Activated naive CD8-positive, alpha-beta T cell treated with anti-CD3 and anti-CD28 coated beads, Interleukin-2, amount 50 U/mL, for 24 hours (primary cell): ENCODE data around the gene ZDBF2.
"Not testable (repeated sequence)": the region's sequence is repeated elsewhere in the genome, so short reads cannot be mapped to it uniquely, and the experiment has no call there.

Experiments used
- ATAC-seq: fragments of 150-1000 bp; cut with Tn5 transposase; one replicate; pipeline ENCODE4 v1.10.0; 2021
- DNase-seq: peaks from one replicate; pipeline ENCODE4 v3.0.0; 2021
- H3K27ac Mint-ChIP-seq: one replicate; pipeline ENCODE4 v1.8.0; 2021; ENCODE audit warnings: mild to moderate bottlenecking, mixed read lengths
- H3K27me3 Mint-ChIP-seq: one replicate; pipeline ENCODE4 v1.8.0; 2021; ENCODE audit warnings: mixed read lengths
- H3K36me3 Mint-ChIP-seq: one replicate; pipeline ENCODE4 v1.8.0; 2021; ENCODE audit warnings: low read depth, mixed read lengths
- H3K4me1 Mint-ChIP-seq: one replicate; pipeline ENCODE4 v1.8.0; 2021; ENCODE audit warnings: mixed read lengths
- H3K4me3 Mint-ChIP-seq: one replicate; pipeline ENCODE4 v1.8.0; 2021; ENCODE audit warnings: mild to moderate bottlenecking, moderate library complexity, mixed read lengths
- H3K9me3 Mint-ChIP-seq: one replicate; pipeline ENCODE4 v1.8.0; 2021; ENCODE audit warnings: mixed read lengths

Gene ZDBF2

GRCh38 chr2:206274434-206275311, at the start of gene ZDBF2:
TSS of gene ZDBF2 (plus strand) at chr2:206274663. CDS start at chr2:206281850, 7,187 bp downstream.
- H3K4me1 Mint-ChIP-seq, result peaks cover 18% of the 10 kb centered on the region
- H3K36me3 Mint-ChIP-seq, result no peaks in the 10 kb centered on the region
- H3K27me3 Mint-ChIP-seq, result peaks cover 63% of the 10 kb centered on the region
- no peaks in the 10 kb centered on the region for H3K9me3 Mint-ChIP-seq
- ATAC-seq (peak; percentile 86), DNase-seq (peak; percentile 46)
- H3K27ac Mint-ChIP-seq, result peak within 1 kb of the TSS; percentile 84
- peak within 1 kb of the TSS; percentile 82 for H3K4me3 Mint-ChIP-seq

- Mint-ChIP-seq H3K4me3 (no peak overlapping the region), H3K36me3 (no peaks in the 10 kb centered on the region), H3K4me1 (no peaks in the 10 kb centered on the region), H3K9me3 (peaks cover 13% of the 10 kb centered on the region), H3K27me3 (peaks cover 19% of the 10 kb centered on the region), H3K27ac (no peak overlapping the region)
- ATAC-seq, result no peak
- no peak for DNase-seq
Measured at GRCh38 chr2:206225435-206226232, 48.8 kb upstream of the ZDBF2 start.

GRCh38 chr2:206228636-206229035, 45.8 kb upstream of the ZDBF2 start:
- not testable (repeated sequence) for H3K27ac Mint-ChIP-seq, ATAC-seq

GRCh38 chr2:206229642-206230041, 44.8 kb upstream of the ZDBF2 start:
- H3K27me3 Mint-ChIP-seq, result peaks cover 17% of the 10 kb centered on the region
- DNase-seq (no peak), ATAC-seq (no peak)
- no peak overlapping the region for H3K27ac Mint-ChIP-seq
- no peaks in the 10 kb centered on the region for H3K4me1 Mint-ChIP-seq
- H3K9me3 Mint-ChIP-seq, result peaks cover 7% of the 10 kb centered on the region
- H3K4me3 Mint-ChIP-seq, result no peak overlapping the region
- no peaks in the 10 kb centered on the region for H3K36me3 Mint-ChIP-seq

More at GRCh38 chr2:206228636-206229035, 45.8 kb upstream of the ZDBF2 start:
- H3K36me3 Mint-ChIP-seq, H3K9me3 Mint-ChIP-seq, H3K4me1 Mint-ChIP-seq, DNase-seq, H3K4me3 Mint-ChIP-seq: not testable (repeated sequence)
- H3K27me3 Mint-ChIP-seq, result peaks cover 15% of the 10 kb centered on the region

GRCh38 chr2:206230060-206230762, 44.3 kb upstream of the ZDBF2 start:
- peaks cover 7% of the 10 kb centered on the region for H3K9me3 Mint-ChIP-seq
- H3K4me1 Mint-ChIP-seq, result no peaks in the 10 kb centered on the region
- no peaks in the 10 kb centered on the region for H3K36me3 Mint-ChIP-seq
- no peak for DNase-seq
- H3K4me3 Mint-ChIP-seq, result no peak overlapping the region
- peaks cover 17% of the 10 kb centered on the region for H3K27me3 Mint-ChIP-seq
- no peak for ATAC-seq
- H3K27ac Mint-ChIP-seq, result no peak overlapping the region

GRCh38 chr2:206231669-206232286, 42.7 kb upstream of the ZDBF2 start:
- Mint-ChIP-seq H3K9me3 (peaks cover 8% of the 10 kb centered on the region), H3K4me3 (no peak overlapping the region), H3K4me1 (no peaks in the 10 kb centered on the region)

GRCh38 chr2:206232287-206233035, 42.0 kb upstream of the ZDBF2 start:
- ATAC-seq (no peak), DNase-seq (no peak)
- Mint-ChIP-seq H3K36me3 (no peaks in the 10 kb centered on the region), H3K4me3 (no peak overlapping the region), H3K4me1 (no peaks in the 10 kb centered on the region), H3K27ac (no peak overlapping the region), H3K27me3 (peaks cover 15% of the 10 kb centered on the region), H3K9me3 (peaks cover 8% of the 10 kb centered on the region)

More at GRCh38 chr2:206231669-206232286, 42.7 kb upstream of the ZDBF2 start:
- Mint-ChIP-seq H3K36me3 (no peaks in the 10 kb centered on the region), H3K27ac (no peak overlapping the region), H3K27me3 (peaks cover 15% of the 10 kb centered on the region)
- ATAC-seq (no peak), DNase-seq (no peak)

GRCh38 chr2:206239157-206239556, 35.3 kb upstream of the ZDBF2 start:
- Mint-ChIP-seq H3K9me3 (peaks cover 4% of the 10 kb centered on the region), H3K4me3 (no peak overlapping the region), H3K27ac (no peak overlapping the region), H3K4me1 (no peaks in the 10 kb centered on the region), H3K27me3 (peaks cover 6% of the 10 kb centered on the region), H3K36me3 (no peaks in the 10 kb centered on the region)
- DNase-seq (no peak), ATAC-seq (no peak)

- no peaks in the 10 kb centered on the region for H3K4me1 Mint-ChIP-seq
- no peak for DNase-seq
- no peak overlapping the region for H3K4me3 Mint-ChIP-seq
- ATAC-seq, result no peak
- H3K36me3 Mint-ChIP-seq, result no peaks in the 10 kb centered on the region
- no peak overlapping the region for H3K27ac Mint-ChIP-seq
- H3K9me3 Mint-ChIP-seq, result peaks cover 4% of the 10 kb centered on the region
- H3K27me3 Mint-ChIP-seq, result peaks cover 4% of the 10 kb centered on the region
Measured at GRCh38 chr2:206240327-206240726, 34.1 kb upstream of the ZDBF2 start.

- Mint-ChIP-seq H3K27ac (no peak overlapping the region), H3K4me1 (peaks cover 3% of the 10 kb centered on the region), H3K9me3 (no peaks in the 10 kb centered on the region), H3K36me3 (no peaks in the 10 kb centered on the region), H3K27me3 (peaks cover 9% of the 10 kb centered on the region), H3K4me3 (no peak overlapping the region)
- ATAC-seq (no peak), DNase-seq (no peak)
Measured at GRCh38 chr2:206241736-206242135, 32.7 kb upstream of the ZDBF2 start.

GRCh38 chr2:206245265-206245672, 29.2 kb upstream of the ZDBF2 start:
- no peak overlapping the region for H3K27ac Mint-ChIP-seq
- H3K27me3 Mint-ChIP-seq, result peaks cover 27% of the 10 kb centered on the region
- peaks cover 2% of the 10 kb centered on the region for H3K36me3 Mint-ChIP-seq
- no peak overlapping the region for H3K4me3 Mint-ChIP-seq
- peaks cover 3% of the 10 kb centered on the region for H3K4me1 Mint-ChIP-seq
- DNase-seq (no peak), ATAC-seq (no peak)
- no peaks in the 10 kb centered on the region for H3K9me3 Mint-ChIP-seq

GRCh38 chr2:206250041-206250897, 24.2 kb upstream of the ZDBF2 start:
- Mint-ChIP-seq H3K9me3 (peaks cover 11% of the 10 kb centered on the region), H3K27ac (no peak overlapping the region), H3K36me3 (peaks cover 7% of the 10 kb centered on the region), H3K27me3 (peaks cover 60% of the 10 kb centered on the region), H3K4me1 (peaks cover 5% of the 10 kb centered on the region), H3K4me3 (peak overlapping the region; percentile 78)
- no peak for ATAC-seq
- DNase-seq, result no peak
